Activated T-cell treated with anti-CD3 and anti-CD28 coated beads, Interleukin-2, amount 50 U/mL, for 72 hours (primary cell): Measurements from ENCODE around the gene INPPL1. TPM values are rescaled to one million over a fixed set of nuclear protein-coding genes. Genes with fewer than 3 reads are reported as not detected.
A peak's percentile ranks its signal among the peaks of the same experiment; 100 is the strongest.

Experiments used
- ATAC-seq, 2 donors: fragments of 150-1000 bp; cut with Tn5 transposase; replicated peaks in 1 of 2; 2 replicates each; pipeline ENCODE4 v1.10.0; 2021; ENCODE audit warnings: moderate library complexity in 2 of 2, mild to moderate bottlenecking in 1 of 2
- DNase-seq, 2 donors: peaks; one replicate each; pipeline ENCODE4 v3.0.0; 2021 to 2022; ENCODE audit warnings: mixed read lengths in 1 of 2
- H3K27ac Mint-ChIP-seq: one replicate; pipeline ENCODE4 v1.8.0; 2022; ENCODE audit warnings: mild to moderate bottlenecking, moderate library complexity, mixed read lengths
- H3K27me3 Mint-ChIP-seq: one replicate; pipeline ENCODE4 v1.8.0; 2022; ENCODE audit warnings: low read depth, mixed read lengths
- H3K36me3 Mint-ChIP-seq, 2 donors: one replicate each; pipeline ENCODE4 v1.8.0; 2022; ENCODE audit warnings: mixed read lengths in 2 of 2, mild to moderate bottlenecking in 1 of 2; ENCODE audit not compliant: insufficient read depth in 2 of 2
- H3K4me1 Mint-ChIP-seq: one replicate; pipeline ENCODE4 v1.8.0; 2022; ENCODE audit warnings: low read depth, mixed read lengths
- H3K4me3 Mint-ChIP-seq, 2 donors: one replicate each; pipeline ENCODE4 v1.8.0; 2022; ENCODE audit warnings: mild to moderate bottlenecking in 2 of 2, mixed read lengths in 2 of 2, moderate library complexity in 2 of 2
- H3K9me3 Mint-ChIP-seq, 2 donors: one replicate each; pipeline ENCODE4 v1.8.0; 2022; ENCODE audit warnings: mixed read lengths in 2 of 2
- total RNA-seq, 2 donors: library from RNA; stranded (reverse); gene quantifications; one replicate each; pipeline ENCODE4 v1.2.3, GENCODE V29; 2022

INPPL1 gene
- total RNA-seq, 2 donors from 2014 or later: 147 to 154 TPM

DNA sequence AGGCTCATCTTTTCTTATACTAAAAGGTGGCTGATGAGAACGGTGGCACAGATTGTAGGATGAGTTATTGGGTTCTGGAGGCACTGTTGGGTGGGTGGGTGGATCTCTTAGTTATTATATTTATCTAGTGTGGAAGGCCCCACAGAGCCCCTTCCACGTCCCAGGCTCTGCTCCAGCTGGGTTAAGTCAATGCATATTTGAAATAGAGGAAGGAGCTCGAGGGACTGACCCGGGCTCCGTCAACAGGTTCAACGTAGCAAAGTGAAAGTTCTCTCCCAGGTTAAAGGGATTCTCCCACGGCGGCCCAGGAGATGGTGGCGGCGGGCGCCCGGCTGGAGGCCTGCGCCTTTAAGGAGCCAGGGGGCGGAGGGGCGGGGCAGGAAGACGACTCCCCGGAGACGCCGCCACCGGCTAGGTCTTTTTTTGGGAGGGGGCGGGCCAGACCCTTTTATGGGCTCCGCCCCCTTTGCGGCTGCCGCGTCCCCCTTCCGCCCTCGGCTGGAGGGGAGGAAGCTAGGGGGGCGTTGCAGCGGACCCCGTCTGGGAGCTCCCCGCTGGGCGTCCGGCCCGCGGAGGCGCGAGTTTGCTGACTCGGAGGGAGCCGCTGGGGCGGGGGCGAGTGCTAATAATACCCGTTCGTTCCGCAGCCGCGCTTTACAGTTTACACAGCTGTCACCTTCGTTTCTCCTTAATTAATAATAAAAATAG is 1.5 kb upstream of the INPPL1 start:
- H3K9me3 Mint-ChIP-seq: no peaks in the 10 kb centered on the region
- peaks cover 4 to 7% of the 10 kb centered on the region in 2 donors for H3K36me3 Mint-ChIP-seq
- ATAC-seq (peak; percentile 78 to 84), DNase-seq (peak; percentile 96 to 97)
- peak overlapping the region; percentile 93 to 98 for H3K4me3 Mint-ChIP-seq
- H3K27me3 Mint-ChIP-seq: peaks cover 8% of the 10 kb centered on the region
- H3K4me1 Mint-ChIP-seq: peaks cover 24% of the 10 kb centered on the region
- peak overlapping the region; percentile 85 for H3K27ac Mint-ChIP-seq

DNA sequence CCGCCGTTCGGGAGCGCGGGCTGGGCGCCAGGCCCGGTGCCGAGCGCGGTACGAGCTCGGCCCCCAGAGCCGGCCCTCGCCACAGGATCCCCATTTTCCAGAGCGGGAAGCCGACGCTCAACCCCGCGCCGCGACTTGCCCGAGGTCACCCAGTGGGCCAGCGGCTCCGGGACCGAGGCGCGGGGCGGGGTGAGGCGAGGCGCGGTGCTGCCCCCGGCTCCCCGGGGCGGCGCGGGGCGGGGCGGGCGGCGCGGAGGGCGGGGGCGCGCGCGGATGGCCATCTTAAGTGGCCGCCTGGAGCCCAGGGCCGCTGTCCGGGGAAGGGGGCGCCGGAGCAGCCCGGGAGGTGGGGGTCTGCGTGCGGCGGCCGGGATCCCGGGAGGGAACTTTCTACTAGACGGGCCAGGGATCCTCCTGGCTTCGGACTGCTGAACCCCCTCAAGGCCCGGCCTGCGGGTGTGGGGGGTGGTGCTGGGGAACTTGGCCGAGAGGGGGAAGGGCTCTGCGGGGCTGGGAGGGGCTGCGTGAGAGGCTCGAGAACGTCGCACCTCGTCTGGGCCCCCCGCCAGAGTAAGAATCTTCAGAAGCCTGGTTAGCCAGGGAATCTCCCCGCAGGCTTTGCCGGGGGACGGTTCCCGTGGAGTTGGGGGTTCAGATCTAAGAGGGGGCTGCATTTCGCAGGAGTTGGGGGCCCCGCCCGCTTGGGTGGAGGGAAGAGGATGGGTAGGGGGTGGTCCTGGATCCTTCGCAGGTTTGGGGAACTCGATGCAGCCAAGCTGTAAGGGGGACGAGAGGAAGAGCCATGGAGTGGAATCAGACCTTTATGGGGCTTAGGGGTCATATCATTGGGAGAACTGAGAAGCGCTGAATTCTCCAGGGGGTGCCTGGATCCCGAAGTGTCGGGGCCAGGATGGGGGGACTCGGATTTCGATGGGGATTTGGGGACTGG is 678 bp upstream of the INPPL1 start:
- peaks cover 4 to 7% of the 10 kb centered on the region in 2 donors for H3K36me3 Mint-ChIP-seq
- ATAC-seq (peak; percentile 75 to 76), DNase-seq (peak; percentile 79 to 85)
- no peaks in the 10 kb centered on the region for H3K27me3 Mint-ChIP-seq
- peaks cover 24% of the 10 kb centered on the region for H3K4me1 Mint-ChIP-seq
- H3K4me3 Mint-ChIP-seq: peak overlapping the region; percentile 93 to 98
- no peaks in the 10 kb centered on the region for H3K9me3 Mint-ChIP-seq
- H3K27ac Mint-ChIP-seq: peak overlapping the region; percentile 92

GRCh38 chr11:72225411-72225951 is 914 bp downstream of the INPPL1 start:
- ATAC-seq (peak; percentile 35 to 48), DNase-seq (peak; percentile 55 to 56)
- Mint-ChIP-seq H3K9me3 (no peaks in the 10 kb centered on the region), H3K36me3 (peaks cover 6 to 12% of the 10 kb centered on the region in 2 donors), H3K4me1 (peaks cover 24% of the 10 kb centered on the region), H3K27ac (peak overlapping the region; percentile 72), H3K27me3 (no peaks in the 10 kb centered on the region), H3K4me3 (peak overlapping the region; percentile 90 to 96)

- peaks cover 6 to 12% of the 10 kb centered on the region in 2 donors for H3K36me3 Mint-ChIP-seq
- H3K4me3 Mint-ChIP-seq: no peak overlapping the region
- peaks cover 24% of the 10 kb centered on the region for H3K4me1 Mint-ChIP-seq
- no peak overlapping the region for H3K27ac Mint-ChIP-seq
- no peak for ATAC-seq
- no peaks in the 10 kb centered on the region for H3K9me3 Mint-ChIP-seq
- DNase-seq: no peak
- H3K27me3 Mint-ChIP-seq: no peaks in the 10 kb centered on the region
Measured at GRCh38 chr11:72226701-72227100, 2.1 kb downstream of the INPPL1 start.

- no peak overlapping the region for H3K27ac Mint-ChIP-seq
- peaks cover 18% of the 10 kb centered on the region for H3K4me1 Mint-ChIP-seq
- H3K27me3 Mint-ChIP-seq: no peaks in the 10 kb centered on the region
- ATAC-seq (no peak), DNase-seq (no peak)
- H3K4me3 Mint-ChIP-seq: no peak overlapping the region
- peaks cover 6 to 12% of the 10 kb centered on the region in 2 donors for H3K36me3 Mint-ChIP-seq
- no peaks in the 10 kb centered on the region for H3K9me3 Mint-ChIP-seq
Measured at GRCh38 chr11:72227316-72228228, 3.0 kb downstream of the INPPL1 start.

- peaks cover 6 to 11% of the 10 kb centered on the region in 2 donors for H3K36me3 Mint-ChIP-seq
- no peak overlapping the region for H3K4me3 Mint-ChIP-seq
- no peaks in the 10 kb centered on the region for H3K27me3 Mint-ChIP-seq
- peaks cover 14% of the 10 kb centered on the region for H3K4me1 Mint-ChIP-seq
- no peak overlapping the region for H3K27ac Mint-ChIP-seq
- H3K9me3 Mint-ChIP-seq: no peaks in the 10 kb centered on the region
- ATAC-seq (no peak), DNase-seq (no peak)
Measured at GRCh38 chr11:72228229-72228843, 3.8 kb downstream of the INPPL1 start.

- Mint-ChIP-seq H3K4me1 (peaks cover 14% of the 10 kb centered on the region), H3K9me3 (no peaks in the 10 kb centered on the region), H3K27me3 (no peaks in the 10 kb centered on the region), H3K4me3 (no peak overlapping the region), H3K36me3 (peaks cover 8 to 11% of the 10 kb centered on the region in 2 donors), H3K27ac (no peak overlapping the region)
- no peak for ATAC-seq
- DNase-seq: no peak
Measured at GRCh38 chr11:72228844-72229231, 4.3 kb downstream of the INPPL1 start.

- no peak overlapping the region for H3K4me3 Mint-ChIP-seq
- H3K36me3 Mint-ChIP-seq: peaks cover 5 to 7% of the 10 kb centered on the region in 2 donors
- no peak overlapping the region for H3K27ac Mint-ChIP-seq
- DNase-seq (no peak), ATAC-seq (no peak)
- H3K9me3 Mint-ChIP-seq: no peaks in the 10 kb centered on the region
- H3K27me3 Mint-ChIP-seq: no peaks in the 10 kb centered on the region
- peaks cover 14% of the 10 kb centered on the region for H3K4me1 Mint-ChIP-seq
Measured at GRCh38 chr11:72229336-72229924, 4.9 kb downstream of the INPPL1 start.

- no peaks in the 10 kb centered on the region for H3K27me3 Mint-ChIP-seq
- H3K4me3 Mint-ChIP-seq: no peak overlapping the region
- DNase-seq (no peak), ATAC-seq (no peak)
- H3K9me3 Mint-ChIP-seq: no peaks in the 10 kb centered on the region
- H3K36me3 Mint-ChIP-seq: peaks cover 6 to 7% of the 10 kb centered on the region in 2 donors
- H3K4me1 Mint-ChIP-seq: peaks cover 13% of the 10 kb centered on the region
- H3K27ac Mint-ChIP-seq: no peak overlapping the region
Measured at GRCh38 chr11:72229925-72230763, 5.6 kb downstream of the INPPL1 start.

DNA sequence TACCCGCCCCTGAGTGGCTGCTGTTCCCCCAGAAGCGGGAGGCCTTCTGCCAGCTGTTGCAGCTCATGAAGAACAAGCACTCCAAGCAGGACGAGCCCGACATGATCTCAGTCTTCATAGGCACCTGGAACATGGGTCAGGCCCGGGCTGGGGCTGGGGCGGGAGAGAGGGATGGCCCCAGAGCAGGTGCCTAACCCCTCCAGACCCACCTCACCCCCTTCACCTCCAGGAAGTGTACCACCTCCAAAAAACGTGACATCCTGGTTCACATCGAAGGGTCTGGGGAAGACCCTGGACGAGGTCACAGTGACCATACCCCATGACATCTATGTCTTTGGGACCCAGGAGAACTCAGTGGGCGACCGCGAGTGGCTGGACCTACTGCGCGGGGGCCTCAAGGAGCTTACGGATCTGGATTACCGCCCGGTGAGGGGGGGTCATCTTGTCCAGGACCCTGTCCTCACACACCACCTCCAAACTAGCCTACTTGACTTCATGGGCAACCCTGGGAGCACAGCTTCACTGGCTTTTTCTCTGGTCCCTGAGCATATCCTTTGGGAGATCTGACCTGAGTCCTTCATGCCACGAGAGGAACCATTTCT is 6.3 kb downstream of the INPPL1 start:
- H3K27ac Mint-ChIP-seq: no peak overlapping the region
- H3K36me3 Mint-ChIP-seq: peaks cover 5 to 6% of the 10 kb centered on the region in 2 donors
- DNase-seq: no peak

More for the DNA sequence above, 6.3 kb downstream of the INPPL1 start:
- no peaks in the 10 kb centered on the region for H3K9me3 Mint-ChIP-seq
- no peak overlapping the region for H3K4me3 Mint-ChIP-seq
- peaks cover 6% of the 10 kb centered on the region for H3K4me1 Mint-ChIP-seq
- no peak for ATAC-seq
- no peaks in the 10 kb centered on the region for H3K27me3 Mint-ChIP-seq
